GM11168 (cell line): ENCODE measurements around the gene DNAH6.
"Not testable (repeated sequence)": the region's sequence is repeated elsewhere in the genome, so short reads cannot be mapped to it uniquely, and the experiment has no call there.

ENCODE experiments used
- in situ Hi-C: fragments of 300-500 bp; cut with MboI; formaldehyde crosslinking; loops from one replicate; pipeline ENCODE4 v1.12.0; 2022; ENCODE audit warnings: low sequenced_read_pairs; ENCODE audit not compliant: unreplicated experiment

The DNAH6 gene, protein sequence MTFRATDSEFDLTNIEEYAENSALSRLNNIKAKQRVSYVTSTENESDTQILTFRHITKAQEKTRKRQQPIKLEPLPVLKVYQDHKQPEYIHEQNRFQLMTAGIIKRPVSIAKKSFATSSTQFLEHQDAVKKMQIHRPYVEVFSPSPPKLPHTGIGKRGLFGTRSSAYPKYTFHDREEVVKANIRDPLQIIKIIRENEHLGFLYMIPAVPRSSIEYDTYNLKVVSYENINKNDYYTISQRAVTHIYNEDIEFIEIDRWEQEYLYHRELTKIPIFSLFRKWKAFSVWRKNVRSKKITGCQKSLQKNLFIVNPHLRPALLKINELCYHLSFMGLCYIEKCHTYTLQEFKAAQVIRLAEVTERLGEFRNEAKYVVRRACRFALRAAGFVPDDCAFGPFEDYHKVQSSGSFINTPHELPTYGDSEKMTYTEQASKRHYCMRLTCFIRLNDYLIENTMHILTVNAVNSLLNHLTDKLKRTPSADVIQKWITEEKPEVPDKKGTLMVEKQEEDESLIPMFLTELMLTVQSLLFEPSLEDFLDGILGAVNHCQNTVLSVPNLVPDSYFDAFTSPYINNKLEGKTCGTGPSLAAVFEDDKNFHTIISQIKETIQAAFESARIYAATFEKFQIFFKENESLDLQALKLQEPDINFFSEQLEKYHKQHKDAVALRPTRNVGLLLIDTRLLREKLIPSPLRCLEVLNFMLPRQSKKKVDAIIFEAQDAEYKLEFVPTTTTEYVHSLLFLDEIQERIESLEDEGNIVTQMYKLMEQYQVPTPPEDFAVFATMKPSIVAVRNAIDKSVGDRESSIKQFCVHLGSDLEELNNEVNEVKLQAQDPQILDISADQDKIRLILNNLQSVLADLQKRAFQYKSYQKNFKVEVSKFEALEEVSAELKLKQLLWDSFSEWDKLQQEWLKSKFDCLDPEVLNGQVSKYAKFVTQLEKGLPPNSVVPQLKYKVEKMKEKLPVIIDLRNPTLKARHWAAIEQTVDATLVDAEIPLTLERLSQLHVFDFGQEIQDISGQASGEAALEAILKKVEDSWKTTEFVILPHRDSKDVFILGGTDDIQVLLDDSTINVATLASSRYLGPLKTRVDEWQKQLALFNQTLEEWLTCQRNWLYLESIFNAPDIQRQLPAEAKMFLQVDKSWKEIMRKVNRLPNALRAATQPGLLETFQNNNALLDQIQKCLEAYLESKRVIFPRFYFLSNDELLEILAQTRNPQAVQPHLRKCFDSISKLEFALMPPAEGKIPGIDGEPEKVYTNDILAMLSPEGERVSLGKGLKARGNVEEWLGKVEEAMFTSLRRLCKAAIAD (N-terminal part only)

DNA sequence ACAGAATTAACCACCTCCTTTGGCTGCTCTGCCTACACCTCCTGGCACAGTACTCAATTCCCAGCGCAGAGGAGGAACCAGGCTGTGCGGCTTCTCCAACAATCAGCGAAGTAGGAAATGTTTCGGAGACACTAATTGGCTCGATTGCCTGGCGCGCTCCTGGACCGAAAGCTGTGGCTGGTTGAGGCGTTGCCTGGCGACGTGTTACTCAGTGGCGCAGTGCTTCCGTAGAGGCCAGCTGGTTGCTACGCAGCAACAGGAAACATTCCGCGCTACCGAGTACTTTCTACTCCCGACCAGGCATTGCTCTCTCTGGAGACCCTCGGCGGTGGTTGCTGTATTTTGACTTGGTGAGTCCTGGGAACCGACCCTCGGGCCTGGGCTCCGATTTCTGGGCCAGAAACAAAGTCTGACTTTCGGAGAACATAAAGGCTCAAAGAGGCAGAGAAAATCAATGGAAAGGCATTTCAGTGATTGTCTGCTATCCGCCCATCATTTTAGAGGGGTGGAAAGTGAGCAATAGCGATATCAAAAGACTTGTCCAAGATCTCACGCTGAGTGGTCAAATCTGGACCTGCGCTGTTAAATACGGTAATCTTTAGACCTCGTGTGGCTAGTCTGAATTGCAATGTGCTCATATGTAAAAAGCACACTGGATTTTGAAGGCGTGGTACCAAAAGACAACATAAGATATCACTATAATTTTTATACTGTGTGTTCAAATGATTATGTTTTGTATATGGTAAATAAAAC, at the start of gene DNAH6:
TSS of gene DNAH6 (plus strand) at position 265 of the 753 bp plus-strand sequence. CDS start 1,329 bp downstream, outside the sequence.
- in situ Hi-C loops: no loop called here

DNA sequence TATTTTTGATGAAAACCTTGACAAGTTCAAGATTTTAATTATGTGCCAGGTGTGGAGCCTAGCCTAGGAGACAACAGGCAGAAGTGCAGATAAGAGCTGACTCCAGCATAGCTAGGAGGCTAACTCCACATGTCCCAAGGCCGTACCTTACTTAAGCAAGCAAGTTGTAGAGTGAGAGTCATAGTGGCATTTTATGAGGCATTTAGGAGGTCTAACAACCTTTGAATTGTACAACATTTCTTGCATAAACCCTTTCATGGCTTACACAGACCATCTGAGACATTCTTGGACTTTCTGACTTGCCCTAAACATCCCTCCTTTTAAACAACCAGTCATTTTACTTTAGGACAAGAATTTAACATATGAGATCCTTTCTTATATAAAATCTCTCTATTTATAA, 48.9 kb upstream of the DNAH6 start:
- in situ Hi-C loops: no loop called here

DNA sequence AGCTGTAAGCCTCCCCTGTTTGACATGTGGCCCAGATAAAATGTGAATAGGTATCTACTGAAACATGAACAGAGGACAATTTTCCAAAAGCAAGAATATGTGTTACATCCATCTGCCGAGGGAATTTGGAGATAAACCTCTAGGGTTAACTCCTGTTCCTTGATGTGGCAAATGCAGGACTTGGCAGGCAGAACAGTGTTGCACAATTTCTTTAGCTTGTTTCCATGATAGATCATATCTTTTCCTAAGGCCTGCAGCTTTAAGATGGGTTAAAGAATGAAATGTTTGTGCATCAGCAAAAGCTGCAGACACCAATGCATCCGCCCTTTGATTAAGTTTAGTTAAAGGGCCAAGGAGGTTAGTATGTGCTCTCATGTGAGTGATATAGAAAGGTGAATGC, 43.9 kb upstream of the DNAH6 start:
- in situ Hi-C loops: not testable (repeated sequence)

DNA sequence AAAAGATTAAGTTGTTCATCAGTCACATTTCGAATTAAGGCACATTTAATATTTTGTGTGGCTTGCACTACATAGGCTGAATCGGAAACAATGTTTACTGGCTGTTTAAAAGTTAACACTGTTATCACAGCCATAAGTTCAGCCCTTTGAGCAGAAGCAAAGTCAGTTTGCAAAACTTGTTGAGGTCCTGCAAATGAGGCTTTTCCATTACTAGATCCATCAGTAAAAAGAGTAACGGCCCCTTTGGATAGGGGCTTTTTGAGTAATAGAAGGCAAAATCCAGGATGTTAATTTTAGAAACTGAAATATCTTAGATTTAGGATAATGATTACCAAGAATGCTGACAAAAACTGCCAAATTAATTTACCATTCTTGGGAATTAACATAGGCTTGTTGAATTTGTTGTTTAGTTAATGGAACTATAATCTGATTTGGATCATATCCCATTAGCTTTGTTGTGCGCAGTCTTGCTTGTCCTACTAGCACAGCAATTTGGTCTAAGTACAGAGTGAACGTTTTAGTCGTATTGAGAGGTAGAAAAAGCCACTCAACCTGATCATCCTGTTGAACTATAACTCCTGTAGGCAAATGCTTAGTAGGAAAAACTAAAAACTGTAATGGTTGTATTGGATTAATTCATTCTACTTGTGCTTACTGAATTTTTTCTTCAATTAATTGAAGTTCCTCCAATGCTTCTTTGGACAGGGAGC, 43.3 kb upstream of the DNAH6 start:
- in situ Hi-C loops: no loop called here

DNA sequence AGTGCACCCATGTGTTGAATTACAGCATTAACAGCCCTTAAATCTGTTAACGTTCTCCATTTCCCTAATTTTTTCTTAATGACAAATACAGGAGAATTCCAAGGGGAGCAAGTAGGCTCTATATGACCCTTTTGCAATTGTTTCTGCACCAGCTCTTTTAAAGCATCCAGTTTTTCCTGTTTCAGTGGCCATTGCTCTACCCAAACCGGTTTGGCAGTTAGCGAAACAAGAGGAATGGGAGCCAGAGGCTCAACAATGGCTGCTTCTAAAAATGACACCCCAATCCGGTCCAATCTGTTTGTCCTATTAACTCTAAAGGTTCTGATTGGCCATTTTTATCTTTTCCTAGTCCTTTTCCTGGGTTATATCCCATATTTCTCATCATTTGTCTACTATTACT, 42.1 kb upstream of the DNAH6 start:
- in situ Hi-C loops: no loop called here

DNA sequence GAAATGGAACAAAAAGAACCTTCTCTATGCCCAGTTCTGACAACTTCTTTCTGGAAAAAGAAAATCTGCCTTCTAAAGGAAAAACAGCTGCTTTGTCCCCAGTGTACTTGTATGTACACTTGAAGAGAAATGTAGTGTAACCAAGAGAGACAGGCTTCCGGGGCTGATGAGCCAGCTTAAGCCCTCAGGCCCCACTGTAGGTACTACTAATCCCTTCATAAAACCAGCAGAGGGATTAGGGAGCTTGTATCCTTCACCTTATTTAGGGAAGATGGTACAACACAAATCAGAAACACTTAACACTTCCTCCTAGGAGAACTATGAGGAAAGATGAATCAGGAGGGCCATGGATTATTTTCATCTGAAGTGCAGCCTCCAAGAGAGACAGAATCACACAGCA, 38.4 kb upstream of the DNAH6 start:
- in situ Hi-C loops: no loop called here

DNA sequence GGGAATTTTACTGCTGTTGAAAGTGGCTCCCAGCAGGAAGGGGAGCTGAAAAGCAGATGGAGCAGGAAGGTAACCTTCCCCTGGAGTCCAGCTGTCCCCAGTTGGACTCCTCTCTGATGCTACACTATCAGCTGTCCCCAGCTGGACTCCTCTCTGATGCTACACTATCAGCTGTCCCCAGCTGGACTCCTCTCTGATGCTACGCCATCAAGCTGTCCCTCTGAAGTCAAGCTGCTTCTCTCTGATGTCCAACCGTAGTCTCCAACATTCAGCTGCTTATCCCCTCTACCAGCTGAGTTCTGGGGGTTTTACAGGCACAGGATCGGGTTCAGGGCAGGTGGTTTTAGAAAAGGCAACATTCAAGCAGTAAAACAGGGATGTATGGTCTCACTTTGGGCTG, 37.4 kb upstream of the DNAH6 start:
- in situ Hi-C loops: no loop called here

DNA sequence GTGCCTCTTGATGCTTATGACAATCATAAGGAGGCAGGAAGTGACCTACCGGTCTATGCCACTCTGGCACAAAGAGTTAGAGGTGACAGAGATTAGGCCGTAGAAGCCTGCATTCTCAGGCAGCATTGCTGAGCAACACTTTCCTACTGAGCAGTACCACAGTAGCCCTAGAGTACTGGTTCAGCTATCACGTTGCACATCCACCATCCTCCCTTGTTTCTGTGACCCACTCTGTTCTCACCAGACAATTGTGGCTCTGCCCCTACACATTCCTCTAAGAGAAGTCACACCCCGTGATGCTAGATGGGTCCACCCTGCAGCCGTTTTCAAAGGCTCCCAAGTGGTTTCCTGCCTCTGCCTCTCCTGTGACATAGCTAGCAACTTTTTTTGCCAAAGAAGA, 34.6 kb upstream of the DNAH6 start:
- in situ Hi-C loops: no loop called here

DNA sequence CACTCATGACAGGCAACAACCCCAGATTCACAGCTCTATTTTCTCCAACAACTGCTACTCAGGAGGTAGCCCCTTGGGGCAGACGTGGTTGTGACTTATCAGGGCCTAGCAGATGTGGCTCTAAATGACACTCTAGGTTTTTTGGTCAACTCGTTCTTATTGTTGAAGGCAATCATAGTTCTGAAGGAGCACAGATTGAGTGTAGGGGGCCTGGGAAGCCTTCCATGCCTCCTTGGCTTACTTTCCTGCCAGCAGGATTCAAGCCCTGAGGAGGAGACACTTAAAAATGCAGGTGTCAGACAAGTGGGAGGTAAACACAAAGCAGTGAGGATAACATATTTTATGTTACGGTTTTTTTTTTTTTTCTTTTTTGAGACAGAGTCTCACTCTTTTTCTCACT, 33.7 kb upstream of the DNAH6 start:
- in situ Hi-C loops: no loop called here

DNA sequence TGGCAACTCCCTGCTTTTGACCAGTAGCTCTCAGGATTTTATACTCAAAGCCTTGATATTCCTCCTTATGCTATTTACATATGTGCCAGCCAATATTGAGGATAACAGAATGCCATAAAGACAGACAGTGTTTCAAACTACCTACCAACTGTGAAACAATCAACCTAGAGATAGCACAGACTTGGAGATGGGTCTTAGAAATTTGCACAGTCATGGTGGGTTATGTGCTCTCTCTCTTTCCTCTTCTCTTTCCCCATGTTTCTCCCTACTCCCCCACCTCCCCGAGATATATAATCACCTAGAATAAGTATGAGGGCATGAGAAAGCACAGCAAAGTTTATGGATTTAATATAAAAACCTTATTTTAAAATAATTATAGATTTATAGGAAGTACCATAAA, 33.0 kb upstream of the DNAH6 start:
- in situ Hi-C loops: no loop called here

DNA sequence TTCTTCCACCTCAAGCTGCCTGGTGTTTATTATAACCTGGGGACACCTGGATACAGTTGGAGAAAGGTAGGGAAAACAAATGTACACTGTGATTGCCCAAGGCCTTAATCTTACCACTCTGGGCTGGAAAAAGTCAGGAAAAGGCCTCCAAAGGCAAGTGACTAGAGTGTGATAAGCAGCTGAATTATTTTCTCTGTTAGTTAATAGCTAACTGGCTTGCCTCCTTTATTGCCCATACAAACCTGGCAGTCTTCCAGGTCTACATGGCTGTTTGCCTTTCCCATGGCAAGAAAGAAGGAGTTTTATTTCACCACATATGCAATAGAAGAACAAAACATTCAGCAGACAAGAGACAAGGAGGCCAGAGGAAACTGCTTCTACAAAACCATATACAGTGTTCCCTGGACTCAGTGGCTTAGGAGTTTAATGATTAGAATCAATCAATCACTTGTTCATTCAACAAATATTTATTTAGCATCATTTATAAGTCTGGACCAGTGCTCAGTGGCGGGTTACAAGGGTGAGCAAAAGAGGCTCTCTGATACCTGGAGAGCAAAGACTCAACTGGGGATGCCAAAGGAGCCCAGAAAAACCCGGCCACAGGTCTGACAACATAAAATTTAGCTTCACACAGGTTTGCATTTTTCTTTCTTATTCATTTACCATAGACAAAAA, 29.7 kb upstream of the DNAH6 start:
- in situ Hi-C loops: no loop called here

DNA sequence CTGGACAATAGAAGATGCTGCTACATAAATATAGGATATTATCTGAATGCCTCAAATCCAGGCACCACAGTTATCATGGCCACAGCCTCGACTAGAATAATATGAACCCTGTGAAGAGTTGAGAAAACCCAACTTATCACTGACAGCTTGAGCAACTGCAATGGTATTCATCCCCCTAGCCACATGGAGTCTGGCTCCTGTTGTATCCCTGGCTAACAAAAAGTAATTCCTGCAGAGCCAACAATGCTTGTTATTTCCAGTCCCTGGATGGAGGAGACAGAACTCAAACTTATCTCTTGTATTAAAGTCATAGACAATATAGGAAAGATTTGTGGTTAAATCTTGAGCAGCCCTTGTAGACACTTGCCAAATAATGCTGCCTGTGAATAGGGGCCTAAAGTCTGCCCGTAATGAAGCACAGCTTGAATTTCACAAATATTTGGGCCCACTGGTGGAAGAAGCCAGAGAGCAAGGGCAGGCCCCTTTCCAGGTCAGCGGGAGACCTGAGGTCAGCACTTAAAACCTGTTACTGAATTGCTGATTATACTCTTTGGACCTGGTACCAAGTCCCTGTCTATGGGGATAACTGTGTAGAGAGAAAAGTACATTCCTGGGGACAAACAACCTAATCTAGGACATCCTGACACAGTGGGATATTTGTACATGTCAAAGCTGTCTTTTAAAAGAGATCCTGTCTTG, 28.9 kb upstream of the DNAH6 start:
- in situ Hi-C loops: no loop called here

DNA sequence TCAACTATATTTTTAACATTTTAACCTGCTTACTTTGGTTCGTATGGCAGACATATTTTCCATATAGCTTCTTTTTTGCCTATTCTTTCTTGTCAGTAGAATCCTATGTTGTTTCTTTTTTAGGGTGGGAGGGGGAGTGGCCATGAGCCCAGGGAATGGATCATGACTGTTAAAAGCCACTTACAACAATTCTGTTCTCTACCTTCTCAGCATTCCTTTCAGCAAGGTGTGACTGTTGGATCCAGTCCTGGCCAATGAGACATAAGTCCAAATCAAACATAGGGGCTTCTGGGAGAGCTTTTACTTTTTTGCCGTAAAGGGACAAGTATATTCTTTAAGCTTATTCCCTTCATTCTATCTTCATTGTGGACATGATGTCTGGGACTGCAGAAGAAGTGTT, 25.0 kb upstream of the DNAH6 start:
- in situ Hi-C loops: loop anchor here (5.0 kb wide), 1 partner anchor 381 kb away; no protein-coding TSS in a partner anchor

DNA sequence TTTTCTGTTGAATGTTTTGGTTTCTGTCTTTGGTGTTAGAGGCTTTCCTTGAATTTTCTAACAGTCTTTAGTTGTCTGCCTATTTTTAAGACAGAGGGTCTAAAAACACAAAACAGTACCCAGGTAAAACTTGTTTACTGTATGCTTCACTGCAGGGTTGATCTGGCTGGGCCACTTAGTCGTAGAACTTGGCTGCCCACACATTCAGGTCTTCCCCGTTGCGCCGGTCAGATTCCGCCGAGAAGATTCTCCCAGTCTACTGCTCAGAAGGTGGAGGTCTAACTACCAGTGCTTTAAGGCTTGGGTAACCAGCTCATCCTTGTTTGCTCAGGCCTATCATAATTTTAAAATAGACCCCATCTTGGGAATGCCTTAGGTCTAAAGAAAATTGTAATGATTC, 24.6 kb upstream of the DNAH6 start:
- in situ Hi-C loops: loop anchor here (5.0 kb wide), 1 partner anchor 381 kb away; no protein-coding TSS in a partner anchor

DNA sequence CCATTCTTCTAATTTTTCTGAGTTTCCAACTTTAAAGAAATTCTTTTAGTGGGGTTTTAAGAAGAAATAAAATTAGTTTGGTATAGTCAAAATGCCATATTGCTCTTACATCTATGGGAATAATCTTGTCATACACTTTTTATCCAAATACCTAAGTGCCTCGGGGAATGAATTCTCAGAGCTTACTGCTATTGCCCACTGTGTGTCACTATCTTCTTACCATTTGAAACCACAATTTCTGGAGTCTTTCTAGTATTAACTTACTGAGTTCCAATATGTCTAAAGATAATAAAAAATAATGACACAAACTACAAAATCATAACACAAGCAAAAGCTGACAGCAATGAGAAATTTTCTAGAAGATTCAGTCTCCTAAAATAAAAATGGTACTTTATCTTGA, 23.7 kb upstream of the DNAH6 start:
- in situ Hi-C loops: loop anchor here (5.0 kb wide), 1 partner anchor 380 kb away; no protein-coding TSS in a partner anchor

DNA sequence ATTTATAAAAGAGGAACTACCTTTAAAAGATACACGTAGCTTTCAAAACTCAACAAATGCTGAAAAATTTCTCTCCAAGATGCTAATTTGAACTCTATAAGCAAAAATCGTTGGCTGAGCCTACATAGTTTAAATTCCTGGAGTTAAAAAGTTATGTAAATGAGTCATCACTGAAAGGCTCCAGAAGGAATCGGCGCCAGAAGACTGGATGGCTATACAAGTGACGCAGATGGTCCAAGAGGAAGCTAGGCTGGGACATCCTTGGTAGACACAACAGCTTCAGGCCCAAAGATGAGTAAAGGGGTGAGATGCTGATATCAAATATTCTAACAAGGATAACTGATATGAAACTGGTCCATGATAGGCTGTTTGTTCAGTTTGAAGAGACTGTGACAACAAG, 22.8 kb upstream of the DNAH6 start:
- in situ Hi-C loops: loop anchor here (5.0 kb wide), 1 partner anchor 379 kb away; no protein-coding TSS in a partner anchor

DNA sequence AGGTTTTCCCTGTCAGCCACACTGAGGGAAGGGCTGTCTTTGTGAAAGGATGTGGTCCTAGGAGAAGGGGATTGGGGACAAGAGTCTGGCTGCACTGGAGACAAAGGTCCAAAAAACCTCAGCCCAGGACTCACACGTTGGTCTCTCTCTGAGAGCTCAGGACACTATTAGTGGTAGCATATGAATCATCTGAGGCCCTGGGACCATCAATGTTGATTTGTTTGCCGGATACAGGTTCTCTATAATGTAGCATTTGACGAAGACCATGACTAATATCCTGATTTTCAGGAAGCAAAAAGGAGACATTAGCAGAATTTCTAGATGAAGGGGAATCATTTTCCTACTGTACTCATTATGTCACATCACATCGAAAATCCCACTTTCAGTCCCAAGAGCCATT, 22.2 kb upstream of the DNAH6 start:
- in situ Hi-C loops: loop anchor here (5.0 kb wide), 1 partner anchor 378 kb away; no protein-coding TSS in a partner anchor
